OCI-LY7 (cell line): ENCODE measurements around the gene SERPINH1. TPM values are rescaled to one million over a fixed set of nuclear protein-coding genes. Genes with fewer than 3 reads are reported as not detected.

ENCODE experiments used
- BruUV-seq: library from RNA; stranded (reverse); fragments of 400-500 nt; replicated peaks from 2 replicates; lab custom pipeline; 2021; lab: Mats Ljungman, UMichigan
- CTCF ChIA-PET: fragments of 300-600 bp; sonication (Branson Sonifier 250); formaldehyde crosslinking; loops from one replicate; lab custom pipeline; 2022; ENCODE audit warnings: antibody characterized with exemption; ENCODE audit not compliant: unreplicated experiment; lab: Charles Lee
- POLR2A ChIA-PET: fragments of 300-600 bp; sonication (Branson Sonifier 250); formaldehyde crosslinking; loops from one replicate; lab custom pipeline; 2022; ENCODE audit warnings: antibody characterized with exemption; lab: Charles Lee
- DNase-seq: peaks from one replicate; pipeline ENCODE4 v3.0.0-alpha.2; 2015; ENCODE audit warnings: low spot score
- H2AFZ ChIP-seq: fragments of 200-600 bp; sonication (generic), shearing (Covaris generic); 2 replicates; pipeline ENCODE4 v1.6.1; 2014; ENCODE audit warnings: mild to moderate bottlenecking, antibody characterized with exemption, low read length, moderate library complexity
- H3K27ac ChIP-seq: fragments of 200-600 bp; sonication (generic); 2 replicates; pipeline ENCODE4 v1.5.1; 2014; ENCODE audit warnings: mixed run types, low read depth, mild to moderate bottlenecking, moderate library complexity, low read length, inconsistent platforms; ENCODE audit not compliant: poor library complexity, severe bottlenecking
- H3K36me3 ChIP-seq: fragments of 200-600 bp; sonication (generic); 2 replicates; pipeline ENCODE4 v1.6.1; 2014; ENCODE audit warnings: mild to moderate bottlenecking, antibody characterized with exemption, low read length, moderate library complexity, mixed read lengths; ENCODE audit not compliant: insufficient read depth
- H3K4me1 ChIP-seq: fragments of 200-600 bp; sonication (generic); 2 replicates; pipeline ENCODE4 v1.5.1; 2014; ENCODE audit warnings: mild to moderate bottlenecking, low read length; ENCODE audit not compliant: insufficient read depth, poor library complexity, severe bottlenecking
- H3K4me2 ChIP-seq: fragments of 200-600 bp; sonication (generic); 2 replicates; pipeline ENCODE4 v1.6.1; 2014; ENCODE audit warnings: mild to moderate bottlenecking, low read length
- H3K4me3 ChIP-seq: fragments of 200-600 bp; sonication (generic); 2 replicates; pipeline ENCODE4 v1.5.1; 2014; ENCODE audit warnings: mild to moderate bottlenecking, low read depth, low read length; ENCODE audit not compliant: poor library complexity, severe bottlenecking
- H3K79me2 ChIP-seq: fragments of 200-600 bp; sonication (generic); 2 replicates; pipeline ENCODE4 v1.6.1; 2016; ENCODE audit warnings: low read depth, mild to moderate bottlenecking, low read length, moderate library complexity, mixed read lengths; ENCODE audit not compliant: insufficient read depth
- H3K9me2 ChIP-seq: fragments of 200-600 bp; sonication (generic); 2 replicates; pipeline ENCODE4 v1.6.1; 2016; ENCODE audit warnings: mild to moderate bottlenecking, low read length, mixed read lengths; ENCODE audit not compliant: insufficient read depth
- H3K9me3 ChIP-seq: fragments of 200-600 bp; sonication (generic); 2 replicates; pipeline ENCODE4 v1.6.1; 2014; ENCODE audit warnings: mild to moderate bottlenecking, mixed run types, low read length, mixed read lengths
- H4K20me1 ChIP-seq: fragments of 200-600 bp; sonication (generic); 2 replicates; pipeline ENCODE4 v1.6.1; 2014; ENCODE audit warnings: mild to moderate bottlenecking, antibody characterized with exemption, low read length, moderate library complexity, mixed read lengths; ENCODE audit not compliant: insufficient read depth
- EZH2phosphoT487 ChIP-seq: fragments of 200-600 bp; sonication (generic); IDR thresholded peaks from 2 replicates; pipeline ENCODE4 v1.6.1; 2018; ENCODE audit warnings: low read depth, borderline replicate concordance, mild to moderate bottlenecking, mixed run types, antibody characterized with exemption, low read length, moderate library complexity, mixed read lengths
- intact Hi-C: fragments of 100-400 bp; cut with micrococcal nuclease; formaldehyde crosslinking; loops from one replicate; pipeline ENCODE4 v1.10.0; 2022; ENCODE audit not compliant: unreplicated experiment
- total RNA-seq, 2 experiments: library from RNA; depleted of rRNA in 1 of 2; stranded (reverse); fragments of >200 nt in 1 of 2; shearing (Covaris generic) in 1 of 2; gene quantifications; 2 replicates each; pipeline ENCODE4 v1.2.3, GENCODE V29; 2014 to 2022
- TF ChIP-seq, protein P1 (sequence below): fragments of 200-600 bp; sonication (generic); conservative IDR thresholded peaks from 2 replicates; pipeline ENCODE4 v1.5.1; 2014; ENCODE audit warnings: mild to moderate bottlenecking, antibody characterized with exemption, low read length, moderate library complexity, mixed read lengths

SERPINH1 gene
- total RNA-seq, 2 experiments from 2014 or later, result not detected

DNA sequence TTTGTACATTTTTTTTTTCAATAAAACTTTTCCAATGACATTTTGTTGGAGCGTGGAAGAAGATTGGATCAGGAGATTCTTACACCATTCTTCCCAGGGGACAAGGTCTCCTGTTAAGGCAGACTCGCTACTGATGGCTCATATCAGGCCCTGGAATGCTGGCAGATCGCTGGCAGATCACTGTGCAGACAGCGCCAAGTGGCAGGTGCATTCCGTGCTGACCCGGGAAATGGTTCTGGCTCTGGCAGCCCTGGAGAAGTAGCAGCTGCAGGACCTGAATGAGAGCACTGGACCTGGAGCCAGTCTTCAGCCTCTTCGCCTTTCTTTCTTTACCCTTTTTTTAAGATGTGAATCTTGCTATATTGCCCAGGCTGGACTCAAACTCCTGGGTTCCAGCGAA, 10.7 kb downstream of the SERPINH1 start:
- no peak for DNase-seq
- no peaks in the 10 kb centered on the region for H3K9me3 ChIP-seq
- H4K20me1 ChIP-seq, result no peaks in the 10 kb centered on the region
- no peak for TF ChIP-seq EZH2phosphoT487
- TF ChIP-seq, protein P1, sequence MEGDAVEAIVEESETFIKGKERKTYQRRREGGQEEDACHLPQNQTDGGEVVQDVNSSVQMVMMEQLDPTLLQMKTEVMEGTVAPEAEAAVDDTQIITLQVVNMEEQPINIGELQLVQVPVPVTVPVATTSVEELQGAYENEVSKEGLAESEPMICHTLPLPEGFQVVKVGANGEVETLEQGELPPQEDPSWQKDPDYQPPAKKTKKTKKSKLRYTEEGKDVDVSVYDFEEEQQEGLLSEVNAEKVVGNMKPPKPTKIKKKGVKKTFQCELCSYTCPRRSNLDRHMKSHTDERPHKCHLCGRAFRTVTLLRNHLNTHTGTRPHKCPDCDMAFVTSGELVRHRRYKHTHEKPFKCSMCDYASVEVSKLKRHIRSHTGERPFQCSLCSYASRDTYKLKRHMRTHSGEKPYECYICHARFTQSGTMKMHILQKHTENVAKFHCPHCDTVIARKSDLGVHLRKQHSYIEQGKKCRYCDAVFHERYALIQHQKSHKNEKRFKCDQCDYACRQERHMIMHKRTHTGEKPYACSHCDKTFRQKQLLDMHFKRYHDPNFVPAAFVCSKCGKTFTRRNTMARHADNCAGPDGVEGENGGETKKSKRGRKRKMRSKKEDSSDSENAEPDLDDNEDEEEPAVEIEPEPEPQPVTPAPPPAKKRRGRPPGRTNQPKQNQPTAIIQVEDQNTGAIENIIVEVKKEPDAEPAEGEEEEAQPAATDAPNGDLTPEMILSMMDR, result no peak
- CTCF ChIA-PET, result no interaction called here
- no peak overlapping the region for H3K4me3 ChIP-seq
- H3K9me2 ChIP-seq, result no peaks in the 10 kb centered on the region
- H3K4me1 ChIP-seq, result no peaks in the 10 kb centered on the region
- no peak overlapping the region for H3K27ac ChIP-seq
- no peak overlapping the region for H2AFZ ChIP-seq
- BruUV-seq, result no TSS peak
- intact Hi-C loops, result no loop called here
- POLR2A ChIA-PET, result no interaction called here
- H3K79me2 ChIP-seq, result no peaks in the 10 kb centered on the region
- H3K36me3 ChIP-seq, result no peaks in the 10 kb centered on the region
- H3K4me2 ChIP-seq, result no peak overlapping the region

DNA sequence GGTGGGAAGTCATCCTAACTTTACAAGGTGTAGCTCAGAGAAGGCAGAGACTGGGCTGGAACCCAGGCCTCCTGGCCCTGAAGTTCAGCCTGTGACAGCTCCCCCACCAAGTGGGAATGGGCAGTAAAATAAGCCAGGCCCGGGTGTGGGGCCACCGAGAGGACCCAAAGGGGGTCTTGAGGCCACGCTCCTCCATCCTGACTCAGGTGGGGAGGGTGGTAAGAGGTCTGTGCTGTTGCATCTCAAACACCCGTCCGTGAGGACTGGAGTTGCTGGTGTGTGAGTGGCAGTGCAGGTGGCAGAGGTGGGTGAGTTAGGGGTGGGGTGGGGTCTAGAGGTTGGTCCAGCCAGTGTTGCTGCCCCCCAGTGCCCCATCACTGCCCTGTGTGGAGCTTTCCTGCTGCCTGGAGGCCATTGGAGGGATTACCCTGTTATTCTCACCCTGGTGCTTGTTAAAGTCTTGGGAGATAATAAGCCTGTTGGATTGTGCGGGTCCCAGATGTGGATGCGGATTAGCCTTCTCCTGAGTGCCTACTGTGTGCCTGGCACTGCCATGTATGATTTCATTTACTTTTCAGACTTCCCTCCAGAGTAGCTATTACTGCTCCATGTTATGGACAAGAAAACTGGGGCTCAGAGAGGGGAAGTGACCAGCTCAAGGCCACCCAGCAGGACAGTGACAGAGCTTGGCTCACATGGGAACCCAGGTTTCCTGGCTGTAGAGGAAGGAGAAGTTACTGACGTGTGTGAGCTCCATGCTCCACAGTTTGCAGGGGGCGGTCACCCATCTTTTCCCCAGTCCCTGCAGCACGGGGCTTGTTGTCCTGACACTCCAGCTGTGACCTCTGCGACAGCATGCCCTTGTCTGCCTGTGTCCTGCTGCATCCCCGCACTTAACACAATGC, 12.9 kb downstream of the SERPINH1 start:
- Histone ChIP-seq H2AFZ (no peak overlapping the region), H3K9me2 (no peaks in the 10 kb centered on the region), H3K9me3 (no peaks in the 10 kb centered on the region), H3K27ac (no peak overlapping the region), H4K20me1 (no peaks in the 10 kb centered on the region), H3K79me2 (no peaks in the 10 kb centered on the region), H3K4me2 (no peak overlapping the region), H3K4me3 (no peak overlapping the region), H3K36me3 (no peaks in the 10 kb centered on the region), H3K4me1 (no peaks in the 10 kb centered on the region)
- intact Hi-C loops, result no loop called here
- ChIA-PET CTCF (interaction anchor here (0.6 kb wide), 1 partner anchor 23 kb away, joined by 3 read pairs; no protein-coding TSS in a partner anchor), POLR2A (no interaction called here)
- no peak for TF ChIP-seq EZH2phosphoT487
- TF ChIP-seq, protein P1, result no peak
- BruUV-seq, result no TSS peak
- no peak for DNase-seq

DNA sequence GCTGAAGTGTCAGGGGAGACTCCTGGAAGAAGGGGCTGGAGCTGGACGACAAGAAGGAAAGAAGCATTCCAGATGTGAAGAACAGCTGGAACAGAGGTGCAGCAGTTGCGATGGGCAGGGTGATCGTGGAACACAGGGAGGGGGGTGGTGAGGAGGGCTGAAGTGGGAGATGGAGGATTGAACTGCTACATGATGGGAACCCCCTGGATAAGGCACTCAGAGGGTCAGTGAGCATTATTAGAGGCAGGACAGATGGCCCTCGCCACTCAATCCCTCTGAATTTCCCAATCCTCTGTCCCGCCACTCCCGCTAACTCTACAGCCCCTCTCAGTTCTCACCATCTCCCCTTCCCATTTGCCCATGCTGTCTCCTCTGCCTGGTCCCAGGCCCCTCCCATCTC, 14.0 kb downstream of the SERPINH1 start:
- H3K4me3 ChIP-seq, result no peak overlapping the region
- no peak for TF ChIP-seq EZH2phosphoT487
- no peak for DNase-seq
- no peaks in the 10 kb centered on the region for H3K4me1 ChIP-seq
- no peaks in the 10 kb centered on the region for H4K20me1 ChIP-seq
- CTCF ChIA-PET, result no interaction called here
- no TSS peak for BruUV-seq
- intact Hi-C loops, result no loop called here
- no peaks in the 10 kb centered on the region for H3K79me2 ChIP-seq
- H3K36me3 ChIP-seq, result no peaks in the 10 kb centered on the region
- H3K27ac ChIP-seq, result no peak overlapping the region
- POLR2A ChIA-PET, result no interaction called here
- no peak overlapping the region for H3K4me2 ChIP-seq
- no peaks in the 10 kb centered on the region for H3K9me2 ChIP-seq
- H2AFZ ChIP-seq, result no peak overlapping the region
- H3K9me3 ChIP-seq, result no peaks in the 10 kb centered on the region
